Measurements from ENCODE around the gene ADAM20.
"Not testable (repeated sequence)": the region's sequence is repeated elsewhere in the genome, so short reads cannot be mapped to it uniquely, and the experiment has no call there.

Gene ADAM20

DNA sequence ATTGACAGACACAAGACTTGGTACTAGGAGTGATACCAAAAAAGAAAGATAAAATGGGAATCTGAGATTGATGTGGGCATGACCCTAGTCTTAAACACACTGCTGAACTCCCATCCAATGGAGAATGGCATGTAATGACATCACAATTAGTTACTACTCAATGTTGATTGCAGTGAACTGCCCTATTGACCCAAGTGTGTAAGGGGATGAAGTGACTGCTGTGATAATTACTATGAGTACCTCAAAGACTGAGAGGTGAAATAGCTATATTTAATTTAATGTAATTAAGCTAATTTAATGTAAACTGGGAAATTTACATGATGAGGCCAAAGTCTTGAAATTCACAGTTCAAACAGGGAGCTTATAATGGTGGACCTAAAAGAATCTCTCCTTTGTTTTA lies at the start of gene ADAM20:
Gene ADAM20, minus strand, starts transcription at position 101 of the 400 bp plus-strand sequence. CDS start 10,247 bp downstream, outside the sequence.
- DNase-seq: no peak

DNA sequence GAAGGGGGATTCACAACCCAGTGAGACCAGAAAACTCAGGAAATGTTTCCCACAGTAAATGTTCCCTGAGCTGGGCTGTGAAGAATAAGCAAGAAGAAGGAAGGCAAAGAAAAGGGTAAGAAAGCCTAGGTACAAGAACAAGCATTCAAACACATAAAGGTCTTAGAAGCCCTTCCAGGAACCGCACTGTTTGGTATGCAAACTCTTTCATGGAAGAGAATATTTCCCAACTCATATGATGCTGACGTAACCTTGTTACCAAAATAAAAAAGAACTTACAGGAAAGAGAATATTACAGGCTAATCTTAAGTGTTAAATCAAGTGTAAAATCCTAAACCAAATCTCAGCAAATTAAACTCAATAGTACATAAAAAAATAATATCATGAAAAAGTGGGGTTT lies 42.1 kb upstream of the ADAM20 start:
- no peak for DNase-seq

- DNase-seq: no peak
These were observed 38.2 kb upstream of the ADAM20 start for GRCh38 chr14:70573050-70573449.

DNA sequence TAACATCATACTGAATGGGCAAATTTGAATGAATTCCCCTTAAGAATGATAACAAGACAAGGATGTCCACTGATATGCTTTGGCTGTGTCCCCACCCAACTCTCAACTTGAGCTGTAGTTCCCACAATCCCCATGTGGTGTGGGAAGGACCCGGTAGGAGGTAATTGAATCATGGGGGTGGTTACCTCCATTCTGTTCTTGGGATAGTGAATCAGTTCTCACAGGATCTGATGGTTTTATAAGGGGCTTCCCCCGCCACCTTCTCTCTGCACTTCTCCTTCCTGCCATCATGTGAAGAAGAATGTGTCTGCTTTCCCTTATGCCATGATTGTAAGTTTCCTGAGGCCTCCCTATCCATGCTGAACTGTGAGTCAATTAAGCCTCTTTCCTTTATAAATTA lies 36.3 kb upstream of the ADAM20 start:
- no peak for DNase-seq

- no peak for DNase-seq
These were observed 33.0 kb upstream of the ADAM20 start for GRCh38 chr14:70567791-70568190.

GRCh38 chr14:70563869-70564268 lies 29.1 kb upstream of the ADAM20 start:
- DNase-seq: no peak

DNA sequence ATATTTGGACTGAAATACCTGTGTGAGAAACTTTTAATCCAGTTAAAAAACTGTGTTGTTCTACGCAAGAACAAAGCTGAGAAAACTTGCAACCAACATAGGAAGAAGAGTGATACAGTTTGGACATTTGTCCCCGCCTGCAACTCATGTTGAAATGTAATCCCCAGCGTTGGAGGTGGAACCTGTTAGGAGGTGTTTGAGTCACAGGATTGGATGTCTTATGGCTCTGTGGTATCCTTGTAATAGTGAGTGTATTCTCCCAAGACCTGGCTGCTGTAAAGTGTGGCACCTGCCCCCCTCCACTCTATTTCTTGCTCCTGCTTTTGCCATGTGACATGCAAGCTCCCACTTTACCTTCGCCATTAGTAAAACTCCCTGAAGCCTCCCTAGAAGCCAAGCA lies 28.6 kb upstream of the ADAM20 start:
- DNase-seq: no peak

GRCh38 chr14:70558356-70558755 lies 23.6 kb upstream of the ADAM20 start:
- DNase-seq: no peak

- no peak for DNase-seq
These were observed 21.1 kb upstream of the ADAM20 start for GRCh38 chr14:70555890-70556289.

- no peak for DNase-seq
These were observed 3.3 kb upstream of the ADAM20 start for GRCh38 chr14:70538087-70538486.

- DNase-seq: no peak
These were observed 2.0 kb upstream of the ADAM20 start for GRCh38 chr14:70536830-70537229.

DNA sequence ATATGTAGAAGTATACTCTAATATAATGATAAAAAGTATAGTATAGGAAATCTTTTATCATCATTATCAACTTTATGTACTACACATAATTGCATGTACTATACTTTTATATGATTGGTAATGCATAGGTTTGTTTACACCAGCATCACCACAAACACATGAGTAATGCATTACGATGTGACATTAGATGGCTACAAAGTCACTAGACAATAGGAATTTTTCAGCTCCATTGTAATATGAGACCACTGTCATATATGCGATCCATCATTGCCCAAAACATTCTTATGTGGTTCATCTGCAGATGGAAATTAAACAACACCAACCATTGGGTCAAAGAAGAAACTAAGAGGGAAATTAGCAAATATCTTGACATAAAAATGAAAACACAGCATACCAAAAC lies 4.4 kb downstream of the ADAM20 start:
- no peak for DNase-seq

GRCh38 chr14:70527501-70528105 lies 7.2 kb downstream of the ADAM20 start:
- no peak for DNase-seq

- no peak for DNase-seq
These were observed 9.1 kb downstream of the ADAM20 start for GRCh38 chr14:70525691-70526090.

DNA sequence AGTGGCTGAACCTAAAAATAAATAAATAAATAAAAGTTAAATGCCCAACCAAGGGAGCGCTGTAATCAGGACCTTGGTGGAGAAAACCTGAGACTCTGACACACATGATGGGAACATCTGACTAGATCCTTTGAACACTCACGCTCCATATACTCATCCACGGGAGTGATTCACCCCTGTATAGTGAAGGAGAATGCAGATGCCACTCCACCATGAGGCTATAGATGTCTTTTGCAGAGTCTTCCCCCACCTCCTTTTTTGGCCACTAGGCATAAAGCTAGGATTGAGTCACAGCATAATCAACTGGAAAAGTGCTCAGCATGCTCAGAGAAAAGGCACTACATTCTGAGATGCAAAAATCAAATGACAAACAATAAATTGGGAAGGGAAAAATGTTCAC lies 19.0 kb downstream of the ADAM20 start:
- DNase-seq: no peak

- no peak for DNase-seq
These were observed 20.4 kb downstream of the ADAM20 start for GRCh38 chr14:70514168-70515069.

DNA sequence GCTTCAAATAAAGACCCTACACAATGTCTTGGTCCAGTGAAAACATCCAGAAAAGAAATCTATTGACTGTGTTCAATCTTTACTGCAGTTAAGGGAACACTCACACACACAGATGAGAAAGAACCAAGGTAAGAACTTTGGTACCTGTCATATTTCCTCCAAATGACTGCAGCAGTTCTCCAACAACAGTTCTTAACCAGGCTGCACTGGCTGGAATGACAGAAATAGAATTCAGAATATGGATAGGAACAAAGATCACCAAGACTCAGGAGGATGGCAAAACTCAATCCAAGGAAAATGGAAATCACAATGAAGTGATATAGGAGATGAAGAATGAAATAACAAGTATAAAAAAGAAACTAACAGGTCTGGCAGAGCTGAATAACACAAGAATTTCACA lies 36.6 kb downstream of the ADAM20 start:
- no peak for DNase-seq

GRCh38 chr14:70489579-70490200 lies 45.1 kb downstream of the ADAM20 start:
- no peak for DNase-seq

- DNase-seq: not testable (repeated sequence)
These were observed 57.3 kb downstream of the ADAM20 start for GRCh38 chr14:70477356-70478105.

DNA sequence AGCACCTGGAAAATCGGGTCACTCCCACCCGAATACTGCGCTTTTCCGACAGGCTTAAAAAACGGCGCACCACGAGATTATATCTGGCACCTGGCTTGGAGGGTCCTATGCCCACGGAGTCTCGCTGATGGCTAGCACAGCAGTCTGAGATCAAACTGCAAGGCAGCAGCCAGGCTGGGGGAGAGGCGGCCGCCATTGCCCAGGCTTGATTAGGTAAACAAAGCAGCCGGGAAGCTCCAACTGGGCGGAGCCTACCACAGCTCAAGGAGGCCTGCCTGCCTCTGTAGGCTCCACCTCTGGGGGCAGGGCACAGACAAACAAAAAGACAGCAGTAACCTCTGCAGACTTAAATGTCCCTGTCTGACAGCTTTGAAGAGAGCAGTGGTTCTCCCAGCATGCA lies 59.3 kb downstream of the ADAM20 start:
- DNase-seq: not testable (repeated sequence)

- no peak for DNase-seq
These were observed 61.0 kb downstream of the ADAM20 start for GRCh38 chr14:70473825-70474224.
